Neural cell (in vitro differentiated cells): Measurements from ENCODE around the gene SLC35E3. TPM values are rescaled to one million over a fixed set of nuclear protein-coding genes. Genes with fewer than 3 reads are reported as not detected.

ENCODE experiments used
- H2AFZ ChIP-seq: fragments of 200-600, 300-800 bp; sonication (generic), shearing (Covaris generic); 2 replicates; pipeline ENCODE4 v1.6.0; 2014; ENCODE audit warnings: low read depth, mild to moderate bottlenecking, antibody characterized with exemption, low read length, moderate library complexity
- H3F3A ChIP-seq: fragments of 200-600 bp; shearing (Covaris generic); 2 replicates; pipeline ENCODE4 v1.6.1; 2016; ENCODE audit warnings: mild to moderate bottlenecking, moderate library complexity, mixed read lengths, antibody characterized with exemption, low read length; ENCODE audit not compliant: insufficient read depth, poor library complexity, severe bottlenecking
- H3K27ac ChIP-seq: fragments of 200-600, 300-800 bp; sonication (generic), shearing (Covaris generic); 2 replicates; pipeline ENCODE4 v1.5.1; 2014; ENCODE audit warnings: mild to moderate bottlenecking, low read length, moderate library complexity
- H3K27me3 ChIP-seq: fragments of 300-800, 200-600 bp; sonication (generic), shearing (Covaris generic); 2 replicates; pipeline ENCODE4 v1.6.0; 2014; ENCODE audit warnings: mild to moderate bottlenecking, low read depth, low read length, moderate library complexity; ENCODE audit not compliant: insufficient read depth
- H3K36me3 ChIP-seq: fragments of 300-800, 200-600 bp; sonication (generic), shearing (Covaris generic); 2 replicates; pipeline ENCODE4 v1.5.1; 2014; ENCODE audit warnings: mild to moderate bottlenecking, antibody characterized with exemption, low read length, moderate library complexity; ENCODE audit not compliant: insufficient read depth
- H3K4me2 ChIP-seq: fragments of 300-800, 200-600 bp; sonication (generic), shearing (Covaris generic); 2 replicates; pipeline ENCODE4 v1.6.0; 2014; ENCODE audit warnings: mild to moderate bottlenecking, low read length
- H3K4me3 ChIP-seq: fragments of 300-800, 200-600 bp; sonication (generic), shearing (Covaris generic); 2 replicates; pipeline ENCODE4 v1.5.1; 2014; ENCODE audit warnings: mild to moderate bottlenecking, low read length, moderate library complexity
- H3K79me2 ChIP-seq: fragments of 200-600 bp; shearing (Covaris generic); replicated peaks from 2 replicates; pipeline ENCODE4 v1.6.0; 2014; ENCODE audit warnings: mild to moderate bottlenecking, low read length, moderate library complexity; ENCODE audit not compliant: insufficient read depth
- H3K9ac ChIP-seq: fragments of 300-800, 200-600 bp; sonication (generic), shearing (Covaris generic); 2 replicates; pipeline ENCODE4 v1.6.1; 2016; ENCODE audit warnings: mild to moderate bottlenecking, low read length, mixed read lengths
- H3K9me2 ChIP-seq: fragments of 200-600 bp; shearing (Covaris generic); 2 replicates; pipeline ENCODE4 v1.6.1; 2016; ENCODE audit warnings: mild to moderate bottlenecking, low read length, mixed read lengths; ENCODE audit not compliant: insufficient read depth
- H3K9me3 ChIP-seq: fragments of 200-600, 300-800 bp; sonication (generic), shearing (Covaris generic); 2 replicates; pipeline ENCODE4 v1.6.1; 2016; ENCODE audit warnings: mild to moderate bottlenecking, mixed run types, low read length, moderate library complexity, mixed read lengths
- H4K20me1 ChIP-seq: fragments of 200-600 bp; shearing (Covaris generic); 2 replicates; pipeline ENCODE4 v1.6.1; 2016; ENCODE audit warnings: mild to moderate bottlenecking, mixed run types; ENCODE audit not compliant: insufficient read depth
- EP300 ChIP-seq: fragments of 450-650 bp; conservative IDR thresholded peaks from 2 replicates; pipeline ENCODE4 v1.6.1; 2014; ENCODE audit warnings: antibody characterized with exemption, mild to moderate bottlenecking, moderate library complexity; ENCODE audit not compliant: poor library complexity, severe bottlenecking
- EZH2 ChIP-seq: fragments of 200-600, 300-800 bp; shearing (Covaris generic), sonication (generic); IDR thresholded peaks from 2 replicates; pipeline ENCODE4 v1.6.1; 2014; ENCODE audit warnings: antibody characterized with exemption, low read length, borderline replicate concordance, mild to moderate bottlenecking; ENCODE audit not compliant: insufficient read depth, poor library complexity, severe bottlenecking
- MXI1 ChIP-seq: fragments of 450-650 bp; conservative IDR thresholded peaks from 2 replicates; pipeline ENCODE4 v1.6.1; 2014; ENCODE audit warnings: antibody characterized with exemption, mild to moderate bottlenecking; ENCODE audit not compliant: poor library complexity, severe bottlenecking
- POLR2AphosphoS5 ChIP-seq: IDR thresholded peaks from 2 replicates; pipeline ENCODE4 v1.6.1; 2012
- RAD21 ChIP-seq: fragments of 450-650 bp; conservative IDR thresholded peaks from 2 replicates; pipeline ENCODE4 v1.6.1; 2014; ENCODE audit warnings: antibody characterized with exemption, mild to moderate bottlenecking, moderate library complexity
- SMC3 ChIP-seq: fragments of 450-650 bp; conservative IDR thresholded peaks from 2 replicates; pipeline ENCODE4 v1.6.1; 2014; ENCODE audit warnings: antibody characterized with exemption, mild to moderate bottlenecking, moderate library complexity; ENCODE audit not compliant: poor library complexity
- TAF1 ChIP-seq: IDR thresholded peaks from 2 replicates; pipeline ENCODE4 v1.6.1; 2012; ENCODE audit warnings: low read depth
- polyA minus RNA-seq: library from RNA; depleted of rRNA, polyadenylated mRNA; stranded (reverse); fragments of >200 nt; gene quantifications from 2 replicates; pipeline ENCODE4 v1.2.3, GENCODE V29; 2014
- polyA plus RNA-seq: library from polyadenylated mRNA; depleted of rRNA; stranded (reverse); fragments of >200 nt; gene quantifications from 2 replicates; pipeline ENCODE4 v1.2.3, GENCODE V29; 2014
- TF ChIP-seq, protein P1 (sequence below): IDR thresholded peaks from 2 replicates; pipeline ENCODE4 v1.6.1; 2012; ENCODE audit warnings: borderline replicate concordance
- TF ChIP-seq, protein P2 (sequence below): fragments of 450-650 bp; IDR thresholded peaks from 2 replicates; pipeline ENCODE4 v1.5.1; 2014; ENCODE audit warnings: antibody characterized with exemption, mild to moderate bottlenecking, moderate library complexity; ENCODE audit not compliant: poor library complexity, severe bottlenecking

The SLC35E3 gene
- polyA plus RNA-seq (6.2 and 10.5 TPM in 2 replicates), polyA minus RNA-seq (7.5 and 19.1 TPM in 2 replicates)

DNA sequence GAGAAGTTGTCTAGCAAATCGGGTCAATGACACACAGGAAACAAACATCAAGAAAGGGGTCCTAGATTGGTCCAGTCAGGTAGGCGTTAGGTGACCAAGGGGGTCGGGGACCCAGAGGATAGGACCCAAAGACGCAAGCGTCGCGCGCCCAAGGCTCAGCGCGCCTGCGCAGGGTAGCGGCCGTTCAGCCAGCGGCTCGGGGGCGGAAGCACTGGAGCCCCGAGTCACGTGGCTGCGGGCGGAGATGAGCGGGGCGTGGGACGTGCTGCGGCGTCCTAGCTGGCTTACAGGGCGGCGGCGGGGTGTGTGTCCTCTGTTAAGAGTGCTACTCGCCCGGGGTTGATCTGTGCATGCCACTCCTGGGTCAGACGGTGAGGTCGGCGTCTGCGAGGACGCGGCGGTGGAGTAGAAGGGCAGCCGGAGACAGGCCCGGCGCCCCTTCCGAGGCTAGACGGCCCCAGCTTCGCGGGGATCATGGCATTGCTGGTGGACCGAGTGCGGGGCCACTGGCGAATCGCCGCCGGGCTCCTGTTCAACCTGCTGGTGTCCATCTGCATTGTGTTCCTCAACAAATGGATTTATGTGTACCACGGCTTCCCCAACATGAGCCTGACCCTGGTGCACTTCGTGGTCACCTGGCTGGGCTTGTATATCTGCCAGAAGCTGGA lies at the start of gene SLC35E3:
TSS of gene SLC35E3 (plus strand) at position 273 of the 668 bp plus-strand sequence. CDS start at position 475, 202 bp downstream.
- TF ChIP-seq SMC3, result no peak
- TF ChIP-seq, protein P1, sequence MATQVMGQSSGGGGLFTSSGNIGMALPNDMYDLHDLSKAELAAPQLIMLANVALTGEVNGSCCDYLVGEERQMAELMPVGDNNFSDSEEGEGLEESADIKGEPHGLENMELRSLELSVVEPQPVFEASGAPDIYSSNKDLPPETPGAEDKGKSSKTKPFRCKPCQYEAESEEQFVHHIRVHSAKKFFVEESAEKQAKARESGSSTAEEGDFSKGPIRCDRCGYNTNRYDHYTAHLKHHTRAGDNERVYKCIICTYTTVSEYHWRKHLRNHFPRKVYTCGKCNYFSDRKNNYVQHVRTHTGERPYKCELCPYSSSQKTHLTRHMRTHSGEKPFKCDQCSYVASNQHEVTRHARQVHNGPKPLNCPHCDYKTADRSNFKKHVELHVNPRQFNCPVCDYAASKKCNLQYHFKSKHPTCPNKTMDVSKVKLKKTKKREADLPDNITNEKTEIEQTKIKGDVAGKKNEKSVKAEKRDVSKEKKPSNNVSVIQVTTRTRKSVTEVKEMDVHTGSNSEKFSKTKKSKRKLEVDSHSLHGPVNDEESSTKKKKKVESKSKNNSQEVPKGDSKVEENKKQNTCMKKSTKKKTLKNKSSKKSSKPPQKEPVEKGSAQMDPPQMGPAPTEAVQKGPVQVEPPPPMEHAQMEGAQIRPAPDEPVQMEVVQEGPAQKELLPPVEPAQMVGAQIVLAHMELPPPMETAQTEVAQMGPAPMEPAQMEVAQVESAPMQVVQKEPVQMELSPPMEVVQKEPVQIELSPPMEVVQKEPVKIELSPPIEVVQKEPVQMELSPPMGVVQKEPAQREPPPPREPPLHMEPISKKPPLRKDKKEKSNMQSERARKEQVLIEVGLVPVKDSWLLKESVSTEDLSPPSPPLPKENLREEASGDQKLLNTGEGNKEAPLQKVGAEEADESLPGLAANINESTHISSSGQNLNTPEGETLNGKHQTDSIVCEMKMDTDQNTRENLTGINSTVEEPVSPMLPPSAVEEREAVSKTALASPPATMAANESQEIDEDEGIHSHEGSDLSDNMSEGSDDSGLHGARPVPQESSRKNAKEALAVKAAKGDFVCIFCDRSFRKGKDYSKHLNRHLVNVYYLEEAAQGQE, result no peak
- peak; percentile 7 for TF ChIP-seq RAD21
- TF ChIP-seq MXI1, result peak; percentile 76
- TF ChIP-seq EP300, result peak; percentile 10
- TF ChIP-seq EZH2, result no peak
- TF ChIP-seq, protein P2, sequence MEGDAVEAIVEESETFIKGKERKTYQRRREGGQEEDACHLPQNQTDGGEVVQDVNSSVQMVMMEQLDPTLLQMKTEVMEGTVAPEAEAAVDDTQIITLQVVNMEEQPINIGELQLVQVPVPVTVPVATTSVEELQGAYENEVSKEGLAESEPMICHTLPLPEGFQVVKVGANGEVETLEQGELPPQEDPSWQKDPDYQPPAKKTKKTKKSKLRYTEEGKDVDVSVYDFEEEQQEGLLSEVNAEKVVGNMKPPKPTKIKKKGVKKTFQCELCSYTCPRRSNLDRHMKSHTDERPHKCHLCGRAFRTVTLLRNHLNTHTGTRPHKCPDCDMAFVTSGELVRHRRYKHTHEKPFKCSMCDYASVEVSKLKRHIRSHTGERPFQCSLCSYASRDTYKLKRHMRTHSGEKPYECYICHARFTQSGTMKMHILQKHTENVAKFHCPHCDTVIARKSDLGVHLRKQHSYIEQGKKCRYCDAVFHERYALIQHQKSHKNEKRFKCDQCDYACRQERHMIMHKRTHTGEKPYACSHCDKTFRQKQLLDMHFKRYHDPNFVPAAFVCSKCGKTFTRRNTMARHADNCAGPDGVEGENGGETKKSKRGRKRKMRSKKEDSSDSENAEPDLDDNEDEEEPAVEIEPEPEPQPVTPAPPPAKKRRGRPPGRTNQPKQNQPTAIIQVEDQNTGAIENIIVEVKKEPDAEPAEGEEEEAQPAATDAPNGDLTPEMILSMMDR, result no peak
- peak; percentile 70 for TF ChIP-seq POLR2AphosphoS5
- no peak for TF ChIP-seq TAF1
- Histone ChIP-seq H2AFZ (peak within 1 kb of the TSS; percentile 67), H3K27ac (peak within 1 kb of the TSS; percentile 59), H3K9me3 (no peaks in the 10 kb centered on the region), H3K9me2 (no peaks in the 10 kb centered on the region), H3F3A (no peaks in the 10 kb centered on the region), H4K20me1 (no peaks in the 10 kb centered on the region), H3K4me2 (peak within 1 kb of the TSS; percentile 78), H3K79me2 (peaks cover 16% of the 10 kb centered on the region), H3K27me3 (no peaks in the 10 kb centered on the region), H3K9ac (peak within 1 kb of the TSS; percentile 75), H3K4me3 (peak within 1 kb of the TSS; percentile 89), H3K36me3 (no peaks in the 10 kb centered on the region)

DNA sequence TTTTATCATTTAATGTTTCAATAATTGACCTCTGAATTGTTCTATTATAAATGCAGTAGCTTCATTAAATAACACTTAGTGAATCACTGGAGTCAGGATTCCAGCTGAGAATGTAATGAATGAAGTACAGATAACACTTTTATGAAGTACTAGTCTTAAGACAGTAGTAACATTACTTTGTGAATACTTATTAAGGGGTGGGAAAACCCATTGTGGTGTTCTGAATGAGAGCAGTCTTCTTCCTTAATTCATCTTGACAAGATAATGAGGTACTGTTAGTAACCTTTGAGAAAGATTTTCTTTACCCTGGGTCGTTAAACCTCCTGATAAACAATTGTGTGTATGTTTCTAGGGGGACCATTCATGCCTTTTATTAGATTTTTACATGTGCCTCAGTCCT lies 46.5 kb upstream of the SLC35E3 start:
- TF ChIP-seq, protein P2, result no peak
- no peak for TF ChIP-seq POLR2AphosphoS5
- TF ChIP-seq SMC3, result no peak
- no peak for TF ChIP-seq MXI1
- TF ChIP-seq RAD21, result no peak
- TF ChIP-seq EP300, result no peak
- no peak for TF ChIP-seq TAF1
- TF ChIP-seq, protein P1, result no peak
- no peak for TF ChIP-seq EZH2

More for the DNA sequence above, 46.5 kb upstream of the SLC35E3 start:
- Histone ChIP-seq H2AFZ (no peak overlapping the region), H3K9ac (no peak overlapping the region), H3K36me3 (peaks cover 4% of the 10 kb centered on the region), H3K4me3 (no peak overlapping the region), H3K9me2 (no peaks in the 10 kb centered on the region), H3K27ac (no peak overlapping the region), H3K9me3 (no peaks in the 10 kb centered on the region), H3K4me2 (no peak overlapping the region), H4K20me1 (no peaks in the 10 kb centered on the region), H3K79me2 (no peaks in the 10 kb centered on the region), H3F3A (no peaks in the 10 kb centered on the region), H3K27me3 (no peaks in the 10 kb centered on the region)
